Adrenal gland (tissue), 19 donors: Measurements from ENCODE around the gene RNF6. TPM values are rescaled to one million over a fixed set of nuclear protein-coding genes. Genes with fewer than 3 reads are reported as not detected.

Source experiments
- DNase-seq, 7 donors: peaks; one replicate each; pipeline ENCODE4 v3.0.0-alpha.2; 2019 to 2020
- H3K27ac ChIP-seq, 5 donors: fragments of 200-600 bp; sonication (generic) in 4 of 5; 1 replicate in 3 of 5; 2 replicates in 2 of 5; pipeline versions ENCODE4 v1.5.1 to v1.8.0; 2016 to 2020; ENCODE audit warnings: mild to moderate bottlenecking in 1 of 5
- H3K27me3 ChIP-seq: fragments of 200-600 bp; 2 replicates; pipeline ENCODE4 v1.8.0; 2021
- H3K36me3 ChIP-seq, 2 donors: fragments of 200-600 bp; replicated peaks in 1 of 2; 1 replicate in 1 of 2; 2 replicates in 1 of 2; pipeline versions ENCODE4 v1.5.1 to v1.8.0; 2018 to 2022
- H3K4me1 ChIP-seq, 2 donors: fragments of 200-600 bp; replicated peaks in 1 of 2; 1 replicate in 1 of 2; 2 replicates in 1 of 2; pipeline versions ENCODE4 v1.5.1 to v1.8.0; 2018 to 2021
- H3K4me3 ChIP-seq, 4 donors: fragments of 200-600 bp; sonication (generic) in 3 of 4; one replicate each; pipeline ENCODE4 v1.5.1; 2016 to 2018
- H3K9me3 ChIP-seq, 3 donors: fragments of 200-600 bp; sonication (generic) in 1 of 3; replicated peaks in 1 of 3; 1 replicate in 2 of 3; 2 replicates in 1 of 3; pipeline versions ENCODE4 v1.5.1 to v1.8.0; 2016 to 2021
- CTCF ChIP-seq, 6 experiments: fragments of 450-650 bp in 4 of 6; fragments of 200-600 bp in 2 of 6; sonication (generic) in 1 of 6; IDR thresholded peaks; 1 replicate in 5 of 6; 2 replicates in 1 of 6; pipeline versions ENCODE4 v1.5.1 to v1.8.0; 2016 to 2021; ENCODE audit warnings: antibody characterized with exemption in 6 of 6, mild to moderate bottlenecking in 2 of 6, moderate library complexity in 1 of 6
- POLR2A ChIP-seq, 2 donors: fragments of 450-650 bp; IDR thresholded peaks; one replicate each; pipeline ENCODE4 v1.6.1; 2017; ENCODE audit warnings: antibody characterized with exemption in 2 of 2, mild to moderate bottlenecking in 2 of 2, moderate library complexity in 1 of 2
- WGBS, 4 donors: extraction: QIAGEN DNeasy Blood & Tissue Kit in 2 of 4; methylation state at CpG; one replicate each; pipeline versions ENCODE4 v1.1.5 to v1.1.7; 2013 to 2017; 5-methylcytosine and 5-hydroxymethylcytosine counted together
- intact Hi-C, 2 donors: fragments of 100-400 bp; cut with DNase I; formaldehyde crosslinking; loops; one replicate each; pipeline versions ENCODE4 v1.14.1 to v1.15.0; 2022 to 2023
- long read RNA-seq, 10 donors: library from polyadenylated mRNA in 3 of 10; unstranded in 2 of 10; stranded (forward) in 1 of 10; transcript quantifications; one replicate each; pipeline ENCODE4 v2.0.0 and lab custom pipeline, GENCODE V29; 2021 to 2026
- polyA plus RNA-seq, 3 donors: library from polyadenylated mRNA; stranded (reverse); fragments of 200-250 nt in 2 of 3; fragments of 350-450 nt in 1 of 3; fragmentation: Illumina TruSeq in 1 of 3; extraction: RNeasy Lipid Tissue Mini Kit (QIAGEN cat#74804) in 1 of 3; gene quantifications; one replicate each; pipeline ENCODE4 v1.2.3, GENCODE V29; 2013 to 2014
- total RNA-seq, 9 donors: library from RNA; depleted of rRNA in 4 of 9; stranded (reverse); fragments of >200 nt in 4 of 9; fragments of 120-200 nt in 1 of 9; fragmentation: NEBNext Ultra II Directional in 1 of 9; extraction: Animal tissue kit (Norgen Biotek cat#: 25700) in 1 of 9; gene quantifications; one replicate each; pipeline versions ENCODE4 v1.1.0 to v1.2.4, GENCODE V29; 2013 to 2023
- donor health status: healthy with polysubstance abuse.
- donor health status: Bipolar disorder and iron deficiency.
- donor health status: DM: yes; HTN: yes; CAD: no.
- donor health status: DM: no; HTN: no; CAD: no.
- donor health status: DM: no; HTN: no; CAD: no.
- donor health status: DM: yes; HTN: yes; CAD: no.

Gene RNF6
- total RNA-seq, result 10 to 100 TPM; 21.1 to 70.5 (median 33.5) TPM
- 10 to 100 TPM; 14.4 to 56.0 (median 15.9) TPM for polyA plus RNA-seq
- long read RNA-seq, donor 1, transcript RNF6-201 (5 exons, 3,282 nt), result major isoform, 10 of 16 reads
- long read RNA-seq, donor 1, partial matches to known transcripts, result 0 of 16 reads
- long read RNA-seq, donor 1, other reads (novel, unspliced or antisense), result 0 of 16 reads
- long read RNA-seq, donor 2, transcript RNF6-201 (5 exons, 3,282 nt), result major isoform, 16 of 29 reads
- long read RNA-seq, donor 2, transcript RNF6-203 (5 exons, 3,706 nt), result minor isoform, 5 of 29 reads
- long read RNA-seq, donor 2, partial matches to known transcripts, result 7 of 29 reads
- long read RNA-seq, donor 2, other reads (novel, unspliced or antisense), result 0 of 29 reads
- long read RNA-seq, donor 3, transcript RNF6-203 (5 exons, 3,706 nt), result minor isoform, 6 of 26 reads
- long read RNA-seq, donor 3, transcript RNF6-201 (5 exons, 3,282 nt), result major isoform, 18 of 26 reads
- long read RNA-seq, donor 3, partial matches to known transcripts, result 0 of 26 reads
- long read RNA-seq, donor 3, other reads (novel, unspliced or antisense), result 0 of 26 reads
- long read RNA-seq, donor 4, transcript RNF6-201 (5 exons, 3,282 nt), result major isoform, 7 of 19 reads
- long read RNA-seq, donor 4, transcript RNF6-203 (5 exons, 3,706 nt), result minor isoform, 5 of 19 reads
- long read RNA-seq, donor 4, partial matches to known transcripts, result 1 of 19 reads
- long read RNA-seq, donor 4, other reads (novel, unspliced or antisense), result 6 of 19 reads
- long read RNA-seq, donor 5, transcript RNF6-201 (5 exons, 3,282 nt), result major isoform, 34 of 89 reads
- long read RNA-seq, donor 5, transcript RNF6-203 (5 exons, 3,706 nt), result minor isoform, 33 of 89 reads
- long read RNA-seq, donor 5, partial matches to known transcripts, result 3 of 89 reads
- long read RNA-seq, donor 5, other reads (novel, unspliced or antisense), result 18 of 89 reads
- long read RNA-seq, donor 6, transcript RNF6-201 (5 exons, 3,282 nt), result major isoform, 5 of 12 reads
- long read RNA-seq, donor 6, partial matches to known transcripts, result 0 of 12 reads
- long read RNA-seq, donor 6, other reads (novel, unspliced or antisense), result 4 of 12 reads
- long read RNA-seq, donor 7, partial matches to known transcripts, result 0 of 6 reads
- long read RNA-seq, donor 7, other reads (novel, unspliced or antisense), result 0 of 6 reads
- long read RNA-seq, donor 8, transcript RNF6-201 (5 exons, 3,282 nt), result major isoform, 14 of 30 reads
- long read RNA-seq, donor 8, transcript RNF6-203 (5 exons, 3,706 nt), result minor isoform, 7 of 30 reads
- long read RNA-seq, donor 8, partial matches to known transcripts, result 6 of 30 reads
- long read RNA-seq, donor 8, other reads (novel, unspliced or antisense), result 0 of 30 reads
- long read RNA-seq, donor 9, transcript RNF6-201 (5 exons, 3,282 nt), result major isoform, 10 of 12 reads
- long read RNA-seq, donor 9, partial matches to known transcripts, result 0 of 12 reads
- long read RNA-seq, donor 9, other reads (novel, unspliced or antisense), result 0 of 12 reads
- long read RNA-seq, donor 10, partial matches to known transcripts, result 0 of 4 reads
- long read RNA-seq, donor 10, other reads (novel, unspliced or antisense), result 0 of 4 reads

GRCh38 chr13:26221721-26222519 lies at the start of gene RNF6:
TSS of gene RNF6 (minus strand) at chr13:26222314. CDS start at chr13:26219649, 2,665 bp downstream.
- peak; percentile 93 to 99 (median 97) for DNase-seq
- peak; percentile 62 to 82 for TF ChIP-seq POLR2A (IDR thresholded peaks at IDR 0.05)
- TF ChIP-seq CTCF (IDR thresholded peaks at IDR 0.05), result peak in 1 of 6 experiments; percentile 5
- H3K9me3 ChIP-seq, result no peaks in the 10 kb centered on the region
- WGBS, 4 donors, result 0% methylated on average over 38 to 67 of the region's 67 CpGs
- peaks cover 11 to 26% of the 10 kb centered on the region in 2 donors for H3K4me1 ChIP-seq
- peak within 1 kb of the TSS; percentile 79 to 99 (median 92) for H3K27ac ChIP-seq
- peaks cover 0 to 26% of the 10 kb centered on the region in 2 donors for H3K36me3 ChIP-seq
- peak within 1 kb of the TSS; percentile 48 to 94 (median 61) for H3K4me3 ChIP-seq
- intact Hi-C loops, result no loop called here
- no peaks in the 10 kb centered on the region for H3K27me3 ChIP-seq

- H3K27me3 ChIP-seq, result no peaks in the 10 kb centered on the region
- H3K4me1 ChIP-seq, result peaks cover 0 to 17% of the 10 kb centered on the region in 2 donors
- H3K9me3 ChIP-seq, result no peaks in the 10 kb centered on the region
- 94 to 99% (median 95%) methylated on average over 3 of the region's 3 CpGs for WGBS, 4 donors
- H3K4me3 ChIP-seq, result no peak overlapping the region
- H3K36me3 ChIP-seq, result no peaks in the 10 kb centered on the region
- H3K27ac ChIP-seq, result no peak overlapping the region
- intact Hi-C loops, result no loop called here
- DNase-seq, result no peak
- TF ChIP-seq POLR2A (IDR thresholded peaks at IDR 0.05) (no peak), CTCF (IDR thresholded peaks at IDR 0.05) (no peak)
Measured at GRCh38 chr13:26270707-26271106, 48.6 kb upstream of the RNF6 start.

GRCh38 chr13:26266311-26266710 lies 44.2 kb upstream of the RNF6 start:
- DNase-seq, result no peak
- TF ChIP-seq CTCF (IDR thresholded peaks at IDR 0.05) (no peak), POLR2A (IDR thresholded peaks at IDR 0.05) (no peak)
- no peaks in the 10 kb centered on the region for H3K27me3 ChIP-seq
- intact Hi-C loops, result no loop called here
- peaks cover 0 to 12% of the 10 kb centered on the region in 2 donors for H3K4me1 ChIP-seq
- 61 to 69% (median 66%) methylated on average over 3 of the region's 3 CpGs for WGBS, 4 donors
- H3K9me3 ChIP-seq, result no peaks in the 10 kb centered on the region
- no peaks in the 10 kb centered on the region for H3K36me3 ChIP-seq
- H3K4me3 ChIP-seq, result no peak overlapping the region
- H3K27ac ChIP-seq, result no peak overlapping the region
